Keratinocyte (primary cell): ENCODE measurements around the gene CYP3A4.

Source experiments
- CTCF ChIP-seq, 3 experiments: IDR thresholded peaks in 1 of 3; conservative IDR thresholded peaks in 1 of 3; optimal IDR thresholded peaks in 1 of 3; 2 replicates in 2 of 3; 3 replicates in 1 of 3; pipeline versions ENCODE3 to v1.5.1; 2011; ENCODE audit warnings: low read length in 3 of 3, mild to moderate bottlenecking in 3 of 3, moderate library complexity in 2 of 3, control low read depth in 1 of 3, inconsistent platforms in 1 of 3; ENCODE audit not compliant: insufficient read depth in 2 of 3; ENCODE audit errors: extremely low read depth in 1 of 3
- EZH2 ChIP-seq: IDR thresholded peaks from one replicate; pipeline ENCODE4 v1.6.1; 2012; ENCODE audit warnings: inconsistent platforms, mild to moderate bottlenecking, low read length, moderate library complexity

- no peak for TF ChIP-seq EZH2
- TF ChIP-seq CTCF (optimal IDR thresholded peaks at IDR 0.05 in 1 of 3, IDR thresholded peaks at IDR 0.05 in 1 of 3, conservative IDR thresholded peaks at IDR 0.05 in 1 of 3; ENCODE audit: extremely low read depth in 1 of 3, insufficient read depth in 2 of 3, low read length in 3 of 3) = no peak
Measured at GRCh38 chr7:99820408-99821027, 36.5 kb upstream of the CYP3A4 start.
